ENCODE data around the gene ATAD2B. TPM values are rescaled to one million over a fixed set of nuclear protein-coding genes. Genes with fewer than 3 reads are reported as not detected.

The ATAD2B gene
- total RNA-seq, 8 experiments from 2014 or later: 10.8 to 27.0 (median 20.3) TPM

DNA sequence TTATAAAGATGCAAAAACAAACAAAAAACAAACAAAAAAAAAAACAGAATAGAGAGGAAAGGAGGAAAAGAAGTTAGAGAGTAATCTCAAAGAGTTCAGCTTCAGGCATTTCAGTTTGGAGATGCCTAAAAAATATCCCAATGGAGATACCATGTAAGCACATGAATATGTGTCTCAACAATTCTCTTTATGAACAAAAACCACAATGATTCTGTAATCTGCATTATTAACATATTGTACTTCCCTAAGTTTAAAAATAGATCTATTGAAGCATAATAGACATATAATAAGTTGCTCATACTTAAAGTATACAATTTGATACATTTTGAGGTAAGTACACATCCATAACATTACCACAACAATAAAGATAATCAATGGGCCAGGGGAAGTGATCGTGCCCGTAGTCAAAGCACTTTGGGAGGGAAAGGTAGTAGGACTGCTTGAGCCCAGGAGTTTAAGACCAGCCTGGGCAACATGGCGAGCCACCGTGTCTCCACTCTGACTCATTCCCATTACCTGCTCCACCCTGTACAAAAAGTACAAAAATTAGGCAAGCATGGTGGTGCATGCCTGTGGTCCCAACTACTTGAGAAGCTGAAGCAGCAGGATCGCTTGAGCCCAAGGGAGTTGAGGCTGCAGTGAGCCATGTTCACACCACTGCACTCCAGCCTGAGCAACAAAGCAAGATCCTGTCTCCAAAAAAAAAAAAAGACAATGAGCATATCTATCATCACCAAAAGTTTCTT is 158.9 kb downstream of the ATAD2B start:
- WGBS, 10 experiments: 63 to 100% (median 95%) methylated on average over 1 to 5 of the region's 5 CpGs; no CpG with 5 or more reads in 3 of the 10 experiments
- ATAC-seq (replicated peaks in 6 of 8): peak in 2 of 8 experiments; percentile 92 to 93
- Histone ChIP-seq H3K27ac (no peak overlapping the region), H3K4me3 (no peak overlapping the region), H3K4me1 (replicated peaks in 1 of 2) (no peaks in the 10 kb centered on the region)
- in situ Hi-C loops (cut with MboI; ENCODE audit: low pct_unique_long_range_greater_than_20kb in 2 of 9, low sequenced_read_pairs in 9 of 9, unreplicated experiment in 9 of 9): no loop called here

DNA sequence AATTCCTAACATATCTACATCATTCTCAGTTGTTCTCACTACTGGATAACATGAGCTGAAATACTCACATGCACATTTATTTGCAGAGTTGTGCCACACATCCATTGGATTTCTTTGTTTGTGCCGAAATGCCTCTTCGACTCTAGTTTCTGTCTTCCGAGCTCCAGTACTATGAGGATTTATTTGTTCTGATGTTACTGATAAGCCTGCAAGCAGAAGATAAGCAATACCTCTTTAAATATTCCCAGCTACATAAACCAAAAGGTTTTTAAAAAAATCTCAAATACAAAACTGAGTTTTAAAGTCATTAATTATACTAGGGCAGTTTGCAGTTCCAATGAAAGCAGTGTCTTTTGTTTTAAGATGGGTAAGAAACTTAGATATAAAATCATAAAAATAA is 164.8 kb downstream of the ATAD2B start:
- H3K27ac ChIP-seq: no peak overlapping the region
- H3K4me3 ChIP-seq: no peak overlapping the region
- no peak for ATAC-seq (replicated peaks in 6 of 8)
- H3K4me1 ChIP-seq (replicated peaks in 1 of 2): no peaks in the 10 kb centered on the region
- 90 to 100% (median 100%) methylated on average over 1 to 3 of the region's 3 CpGs; no CpG with 5 or more reads in 2 of the 10 experiments for WGBS, 10 experiments
- in situ Hi-C loops (cut with MboI; ENCODE audit: low pct_unique_long_range_greater_than_20kb in 2 of 9, low sequenced_read_pairs in 9 of 9, unreplicated experiment in 9 of 9): no loop called here

DNA sequence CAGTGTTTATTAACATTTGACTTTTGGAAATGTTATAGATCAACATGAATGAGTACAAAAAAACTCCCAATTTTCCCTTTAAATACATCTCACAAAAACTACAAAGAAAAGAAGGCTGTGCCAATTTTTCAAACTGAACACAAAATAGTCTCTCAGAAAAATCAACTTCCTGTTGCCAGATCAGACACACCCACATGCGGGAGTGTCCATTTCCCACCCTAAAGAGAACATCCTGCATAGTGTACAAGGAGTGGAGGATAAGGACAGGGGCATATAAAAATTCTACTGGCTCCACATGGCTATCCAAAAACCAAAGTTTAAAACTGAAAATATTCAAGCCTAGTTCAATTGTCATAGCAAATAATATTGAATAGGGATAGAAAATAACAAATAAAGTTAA is 165.3 kb downstream of the ATAD2B start:
- no peak overlapping the region for H3K27ac ChIP-seq
- in situ Hi-C loops (cut with MboI; ENCODE audit: low pct_unique_long_range_greater_than_20kb in 2 of 9, low sequenced_read_pairs in 9 of 9, unreplicated experiment in 9 of 9): no loop called here

DNA sequence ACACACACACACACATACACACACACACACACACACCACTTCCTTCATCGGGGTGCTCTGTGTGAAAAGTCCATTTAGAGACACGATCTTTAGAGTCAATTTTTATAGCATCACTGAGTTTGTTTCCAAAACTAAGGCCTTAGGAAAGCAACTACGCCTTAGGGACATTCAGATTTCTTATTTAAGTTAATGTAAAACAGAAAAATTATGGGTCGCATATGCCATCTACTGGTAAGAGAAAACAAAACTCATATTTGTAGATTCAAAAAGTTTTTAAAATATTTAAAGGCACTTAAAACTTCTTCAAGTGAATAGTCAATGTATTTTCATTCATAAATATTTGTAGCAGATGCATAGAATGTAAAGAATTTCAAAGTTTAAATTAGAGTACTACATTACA is 166.2 kb downstream of the ATAD2B start:
- 4 to 100% (median 51%) methylated on average over 1 to 4 of the region's 4 CpGs; no CpG with 5 or more reads in 2 of the 10 experiments for WGBS, 10 experiments
- in situ Hi-C loops (cut with MboI; ENCODE audit: low pct_unique_long_range_greater_than_20kb in 2 of 9, low sequenced_read_pairs in 9 of 9, unreplicated experiment in 9 of 9): no loop called here
- Histone ChIP-seq H3K4me1 (replicated peaks in 1 of 2) (no peaks in the 10 kb centered on the region), H3K27ac (no peak overlapping the region), H3K4me3 (no peak overlapping the region)
- peak in 1 of 8 experiments; percentile 33 for ATAC-seq (replicated peaks in 6 of 8)

More for the DNA sequence above, 165.3 kb downstream of the ATAD2B start:
- H3K4me3 ChIP-seq: no peak overlapping the region
- WGBS, 10 experiments: 0 to 100% (median 81%) methylated on average over 1 of the region's 1 CpG; no CpG with 5 or more reads in 2 of the 10 experiments
- no peaks in the 10 kb centered on the region for H3K4me1 ChIP-seq (replicated peaks in 1 of 2)
- ATAC-seq (replicated peaks in 6 of 8): peak in 1 of 8 experiments; percentile 6

DNA sequence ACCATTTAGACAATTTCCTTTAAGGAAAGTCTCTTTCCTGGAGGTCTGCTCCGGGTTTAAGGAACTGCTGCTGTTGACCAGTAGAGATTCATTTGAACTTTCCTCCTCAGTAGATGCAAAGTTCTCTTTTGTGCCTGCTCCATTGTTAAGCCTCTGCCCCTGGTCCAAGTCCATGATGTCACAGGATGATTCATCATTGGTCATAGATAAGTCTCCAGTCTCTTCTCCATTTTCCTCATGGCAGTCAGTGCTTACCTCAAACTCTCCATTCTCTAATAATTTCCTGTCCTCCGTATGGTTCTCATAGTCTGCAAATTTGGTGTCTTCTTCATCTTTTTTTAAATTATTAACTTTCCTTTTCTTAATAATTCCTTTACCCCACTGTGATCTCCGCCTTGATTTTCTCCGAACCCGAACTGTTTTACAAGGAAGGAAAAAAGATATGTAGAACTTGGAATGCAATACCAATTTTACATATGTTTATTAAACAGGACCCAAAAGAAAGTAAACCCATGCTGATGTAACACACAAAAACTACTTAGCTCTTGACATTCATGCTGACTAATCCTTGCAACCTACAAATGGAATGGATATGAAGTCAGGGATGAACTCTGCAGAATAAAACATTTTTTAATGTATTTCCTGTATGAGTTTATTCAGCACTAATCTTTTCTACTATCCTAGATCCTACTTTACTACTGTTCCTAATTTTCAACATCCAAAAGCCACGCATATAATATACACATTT is 169.1 kb downstream of the ATAD2B start:
- H3K27ac ChIP-seq: no peak overlapping the region
- H3K4me1 ChIP-seq (replicated peaks in 1 of 2): no peaks in the 10 kb centered on the region
- WGBS, 10 experiments: 17 to 91% (median 78%) methylated on average over 2 to 6 of the region's 6 CpGs
- in situ Hi-C loops (cut with MboI; ENCODE audit: low pct_unique_long_range_greater_than_20kb in 2 of 9, low sequenced_read_pairs in 9 of 9, unreplicated experiment in 9 of 9): no loop called here
- no peak overlapping the region for H3K4me3 ChIP-seq
- ATAC-seq (replicated peaks in 6 of 8): peak; percentile 14 to 88 (median 72)

DNA sequence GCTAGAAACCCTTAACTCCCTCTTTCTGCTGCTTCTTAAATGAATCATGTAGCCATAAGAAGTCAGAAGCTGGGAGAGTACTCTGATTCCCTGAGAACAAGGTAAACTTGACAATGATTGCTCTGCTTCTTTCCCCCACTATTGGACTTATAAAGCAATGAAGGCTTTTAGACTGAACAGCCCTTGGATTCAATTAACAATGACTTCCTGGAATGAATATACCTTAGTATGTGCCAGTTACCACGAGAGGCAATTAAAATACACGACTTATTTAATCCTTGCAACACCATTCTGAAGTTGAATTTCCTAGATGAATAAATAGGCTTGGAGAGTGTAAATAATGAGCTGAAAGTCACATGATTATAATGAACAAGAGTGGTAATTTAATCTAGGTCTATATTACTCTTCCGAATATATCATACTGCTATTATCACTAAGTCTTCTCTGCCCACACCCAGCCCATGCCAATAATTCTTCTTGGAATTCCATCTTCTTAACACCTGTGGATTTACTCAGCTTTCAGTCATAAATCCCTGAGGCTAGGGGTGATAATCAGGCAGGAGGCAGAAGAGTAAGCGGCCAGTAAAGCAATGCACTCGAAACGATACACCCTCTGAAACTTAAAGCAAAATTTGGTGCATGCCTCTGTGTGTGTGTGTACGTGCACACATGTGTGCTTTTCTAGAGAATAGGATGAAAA is 170.2 kb downstream of the ATAD2B start:
- Histone ChIP-seq H3K4me3 (no peak overlapping the region), H3K4me1 (replicated peaks in 1 of 2) (no peaks in the 10 kb centered on the region), H3K27ac (no peak overlapping the region)
- in situ Hi-C loops (cut with MboI; ENCODE audit: low pct_unique_long_range_greater_than_20kb in 2 of 9, low sequenced_read_pairs in 9 of 9, unreplicated experiment in 9 of 9): no loop called here
- 25 to 100% (median 78%) methylated on average over 1 to 7 of the region's 7 CpGs; no CpG with 5 or more reads in 2 of the 10 experiments for WGBS, 10 experiments
- ATAC-seq (replicated peaks in 6 of 8): peak in 1 of 8 experiments; percentile 75

DNA sequence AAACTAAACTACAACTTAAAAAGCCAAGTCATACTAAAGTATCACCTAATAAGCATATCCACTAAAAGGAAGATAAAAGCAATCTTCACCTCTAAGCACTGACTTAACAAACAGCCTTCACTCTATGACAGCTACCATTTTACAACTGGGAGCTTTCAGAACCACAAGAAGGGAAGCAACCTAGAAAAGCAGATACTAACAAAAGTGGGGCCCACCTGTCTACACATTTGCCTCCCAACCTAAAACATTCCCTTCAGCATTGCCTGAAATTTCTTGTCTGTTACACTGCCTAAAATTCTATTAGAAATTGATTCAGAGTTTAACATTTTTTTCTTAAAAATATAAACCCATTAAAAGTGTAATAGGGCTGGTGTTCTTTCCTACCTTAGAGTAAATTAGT is 172.0 kb downstream of the ATAD2B start:
- ATAC-seq (replicated peaks in 6 of 8): no peak
- H3K4me1 ChIP-seq (replicated peaks in 1 of 2): no peaks in the 10 kb centered on the region
- no peak overlapping the region for H3K27ac ChIP-seq
- in situ Hi-C loops (cut with MboI; ENCODE audit: low pct_unique_long_range_greater_than_20kb in 2 of 9, low sequenced_read_pairs in 9 of 9, unreplicated experiment in 9 of 9): no loop called here
- H3K4me3 ChIP-seq: no peak overlapping the region

DNA sequence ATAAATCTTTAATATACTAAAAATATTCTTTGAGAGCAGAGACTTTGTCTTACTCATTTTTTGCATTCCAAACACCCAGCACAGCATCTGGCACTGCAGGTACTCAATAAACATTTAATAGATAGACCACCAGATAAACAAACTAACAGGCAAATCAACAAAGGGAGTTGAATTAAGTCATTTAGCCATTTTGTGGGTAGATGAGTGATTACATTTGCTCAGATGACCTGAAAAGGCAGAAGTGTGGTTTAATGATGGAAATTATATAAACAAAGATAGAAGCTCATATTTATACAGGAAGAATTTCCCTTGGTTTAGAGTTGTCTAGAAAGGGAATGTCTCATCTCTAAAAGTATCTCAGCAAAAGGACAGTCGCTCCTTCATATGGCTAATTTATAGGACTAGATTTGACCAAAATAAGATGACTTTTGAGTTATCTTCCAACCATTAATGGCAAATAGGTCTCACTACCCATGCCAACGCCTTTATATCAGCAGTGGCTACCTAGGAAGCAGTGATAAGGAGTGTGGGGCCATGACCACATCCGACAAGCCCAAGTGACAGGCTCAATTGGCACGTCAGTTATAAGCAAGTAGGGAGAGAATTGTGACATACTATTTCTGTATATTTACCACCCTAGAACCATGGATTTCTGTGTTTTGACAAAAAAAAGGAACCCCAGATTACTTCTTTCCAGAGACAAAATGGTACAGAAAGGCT is 173.5 kb downstream of the ATAD2B start:
- Histone ChIP-seq H3K4me3 (no peak overlapping the region), H3K27ac (no peak overlapping the region), H3K4me1 (replicated peaks in 1 of 2) (peaks cover 0 to 2% of the 10 kb centered on the region in 2 donors)
- no peak for ATAC-seq (replicated peaks in 6 of 8)
- 85 to 100% (median 97%) methylated on average over 1 to 4 of the region's 4 CpGs; no CpG with 5 or more reads in 1 of the 10 experiments for WGBS, 10 experiments
- in situ Hi-C loops (cut with MboI; ENCODE audit: low pct_unique_long_range_greater_than_20kb in 2 of 9, low sequenced_read_pairs in 9 of 9, unreplicated experiment in 9 of 9): no loop called here

DNA sequence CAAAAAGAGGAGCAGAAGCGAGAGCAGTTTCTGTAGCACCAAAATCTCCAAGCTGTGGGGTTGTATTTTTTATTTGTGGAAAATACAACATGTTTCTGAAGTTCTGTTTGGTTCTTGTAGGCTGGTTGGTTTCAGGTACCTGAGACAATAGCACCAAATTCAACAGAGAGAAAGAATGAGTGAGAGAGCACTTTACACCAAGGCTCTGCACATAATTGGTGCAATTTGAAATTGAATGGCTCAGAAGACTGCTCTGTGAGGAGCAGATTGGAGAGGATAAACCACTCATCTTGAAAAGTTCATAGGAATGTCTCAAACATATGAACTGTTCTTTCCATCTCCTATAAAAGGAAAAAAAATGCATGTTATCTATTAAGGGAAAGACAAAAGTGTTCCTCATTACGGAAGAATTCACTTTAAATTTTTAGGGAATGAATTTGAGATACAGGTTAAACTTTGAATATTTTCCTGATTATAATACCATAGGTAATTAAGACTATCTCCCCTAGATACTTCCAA is 175.1 kb downstream of the ATAD2B start:
- 60 to 100% (median 85%) methylated on average over 1 to 2 of the region's 2 CpGs; no CpG with 5 or more reads in 1 of the 10 experiments for WGBS, 10 experiments
- Histone ChIP-seq H3K27ac (no peak overlapping the region), H3K4me1 (replicated peaks in 1 of 2) (peaks cover 0 to 2% of the 10 kb centered on the region in 2 donors), H3K4me3 (no peak overlapping the region)
- in situ Hi-C loops (cut with MboI; ENCODE audit: low pct_unique_long_range_greater_than_20kb in 2 of 9, low sequenced_read_pairs in 9 of 9, unreplicated experiment in 9 of 9): no loop called here
- ATAC-seq (replicated peaks in 6 of 8): no peak

DNA sequence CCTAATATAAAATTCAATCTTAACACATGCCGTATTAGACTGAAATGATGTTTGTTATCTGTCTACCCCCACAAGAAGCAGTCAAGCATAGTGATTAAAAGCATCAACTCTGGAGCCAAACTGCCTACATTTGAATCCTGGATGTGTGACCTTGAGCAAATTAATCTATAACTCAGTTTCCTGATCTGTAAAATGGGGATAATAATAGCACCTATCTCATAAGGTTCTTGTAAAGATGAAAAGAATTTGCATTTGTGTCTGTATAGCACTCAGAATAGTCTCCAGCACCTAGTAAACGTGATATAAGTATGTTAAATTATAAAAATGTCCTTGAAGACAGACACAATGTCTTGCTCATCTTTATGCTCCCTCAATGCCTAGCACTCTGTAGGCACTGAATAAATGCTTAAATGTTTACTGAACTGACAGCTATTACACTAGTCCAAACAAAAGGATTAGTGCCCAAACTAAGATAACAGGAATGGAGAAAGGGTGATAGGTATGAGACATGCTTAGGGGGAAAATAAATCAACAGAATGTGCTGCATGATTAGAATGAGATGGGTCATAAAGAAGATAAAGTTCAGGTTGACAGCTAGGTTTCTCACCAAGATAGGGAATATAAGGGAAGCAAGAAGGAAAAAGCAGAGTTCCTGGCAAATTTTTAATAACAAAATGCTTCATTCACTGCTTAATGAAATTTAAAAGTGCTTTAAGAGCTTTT is 180.6 kb downstream of the ATAD2B start:
- 13 to 100% (median 89%) methylated on average over 1 to 2 of the region's 2 CpGs; no CpG with 5 or more reads in 1 of the 10 experiments for WGBS, 10 experiments
- in situ Hi-C loops (cut with MboI; ENCODE audit: low pct_unique_long_range_greater_than_20kb in 2 of 9, low sequenced_read_pairs in 9 of 9, unreplicated experiment in 9 of 9): no loop called here
- Histone ChIP-seq H3K4me1 (replicated peaks in 1 of 2) (peaks cover 0 to 2% of the 10 kb centered on the region in 2 donors), H3K27ac (no peak overlapping the region), H3K4me3 (no peak overlapping the region)
- no peak for ATAC-seq (replicated peaks in 6 of 8)

DNA sequence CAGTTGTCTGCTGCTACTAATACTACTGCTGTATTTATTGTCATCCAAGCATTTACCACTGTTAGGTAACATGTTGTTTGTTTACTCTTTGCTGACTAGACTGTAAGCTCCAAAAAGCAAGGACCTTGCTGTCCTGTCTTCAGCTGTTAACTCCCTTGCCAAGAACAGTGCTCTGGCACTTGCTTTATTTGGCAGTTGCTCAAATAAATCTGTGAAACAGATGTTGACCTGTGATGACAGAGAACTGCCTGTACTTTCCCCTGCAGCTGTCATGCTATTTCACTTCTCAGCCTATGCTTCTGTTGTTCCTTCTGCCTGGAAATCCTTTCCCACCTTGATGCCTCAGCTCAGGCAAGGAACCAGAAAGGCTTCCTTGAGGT is 181.2 kb downstream of the ATAD2B start:
- Histone ChIP-seq H3K4me3 (no peak overlapping the region), H3K27ac (no peak overlapping the region), H3K4me1 (replicated peaks in 1 of 2) (peaks cover 0 to 2% of the 10 kb centered on the region in 2 donors)
- in situ Hi-C loops (cut with MboI; ENCODE audit: low pct_unique_long_range_greater_than_20kb in 2 of 9, low sequenced_read_pairs in 9 of 9, unreplicated experiment in 9 of 9): no loop called here
- peak in 3 of 8 experiments; percentile 77 to 99 (median 91) for ATAC-seq (replicated peaks in 6 of 8)
